HEK293 (cell line): ENCODE data around the gene MAPKAP1.

Experiments
- BCL11A ChIP-seq: fragments of 450-650 bp; formaldehyde crosslinking; IDR thresholded peaks from 2 replicates; pipeline ENCODE4 v1.5.1; 2016; ENCODE audit warnings: low read depth, missing biosample characterization, missing genetic modification characterization
- CTCF ChIP-seq: fragments of 450-650 bp; formaldehyde crosslinking; IDR thresholded peaks from 2 replicates; pipeline ENCODE4 v1.5.1; 2016; ENCODE audit warnings: missing biosample characterization, missing genetic modification characterization
- OSR2 ChIP-seq: fragments of 450-650 bp; formaldehyde crosslinking; IDR thresholded peaks from 2 replicates; pipeline ENCODE4 v1.5.1; 2016; ENCODE audit warnings: missing biosample characterization, missing genetic modification characterization
- PBX3 ChIP-seq: sonication (generic); formaldehyde crosslinking; IDR thresholded peaks from 2 replicates; pipeline ENCODE4 v1.8.1; 2022; ENCODE audit warnings: mild to moderate bottlenecking, moderate library complexity, missing genetic modification reagents
- RBAK ChIP-seq: fragments of 450-650 bp; formaldehyde crosslinking; IDR thresholded peaks from 2 replicates; pipeline ENCODE4 v1.5.1; 2016; ENCODE audit warnings: missing biosample characterization, missing genetic modification characterization
- ZFP37 ChIP-seq: fragments of 450-650 bp; formaldehyde crosslinking; IDR thresholded peaks from 2 replicates; pipeline ENCODE4 v1.5.1; 2016; ENCODE audit warnings: missing biosample characterization, missing genetic modification characterization
- ZNF37A ChIP-seq: fragments of 450-650 bp; IDR thresholded peaks from 2 replicates; pipeline ENCODE4 v1.5.1; 2018; ENCODE audit warnings: missing biosample characterization, missing genetic modification characterization
- ZNF501 ChIP-seq: fragments of 450-650 bp; formaldehyde crosslinking; IDR thresholded peaks from 2 replicates; pipeline ENCODE4 v1.5.1; 2016; ENCODE audit warnings: missing biosample characterization, missing genetic modification characterization
- ZNF585B ChIP-seq: fragments of 450-650 bp; formaldehyde crosslinking; IDR thresholded peaks from 2 replicates; pipeline ENCODE4 v1.5.1; 2016; ENCODE audit warnings: missing biosample characterization, missing genetic modification characterization
- ZNF837 ChIP-seq: fragments of 450-650 bp; formaldehyde crosslinking; IDR thresholded peaks from 2 replicates; pipeline ENCODE4 v1.5.1; 2016; ENCODE audit warnings: missing biosample characterization, missing genetic modification characterization

DNA sequence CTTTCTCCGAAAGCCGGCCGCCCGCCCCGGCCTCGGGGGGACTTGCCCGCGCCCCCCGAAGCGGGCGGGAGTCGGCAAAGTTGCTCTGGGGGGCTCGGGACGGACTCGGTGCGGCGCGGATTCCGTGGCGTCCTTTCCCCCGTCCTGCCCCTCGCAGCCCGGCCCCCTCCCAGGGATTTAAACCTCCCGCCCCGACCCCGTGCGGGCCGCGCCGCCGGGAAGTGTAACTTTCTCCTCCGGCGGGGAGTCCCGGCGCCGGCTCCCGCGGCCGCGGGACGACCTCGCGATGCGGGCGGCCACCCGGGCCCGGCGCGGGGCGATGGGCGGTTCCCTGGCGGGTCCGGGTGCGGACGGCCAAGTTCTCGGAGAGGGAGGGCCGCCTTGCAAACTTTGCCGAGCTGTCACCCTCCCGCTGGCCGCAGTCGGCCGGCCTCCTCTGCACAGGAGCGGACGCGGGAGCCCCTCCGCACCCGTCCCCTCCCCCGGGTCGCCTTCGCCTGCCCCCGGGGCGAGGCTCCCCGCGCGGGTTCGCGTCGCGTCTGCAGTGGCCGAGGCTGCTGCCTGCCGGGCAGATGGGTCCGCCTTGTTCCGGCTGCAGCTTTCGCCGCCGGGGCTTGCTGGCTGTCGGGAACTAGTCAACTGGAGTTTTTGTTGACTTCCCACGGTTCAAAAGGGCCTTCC lies 40.9 kb upstream of the MAPKAP1 start:
- TF ChIP-seq BCL11A (tag by site-specific recombination) (no peak), ZNF501 (tag by site-specific recombination) (no peak), CTCF (no peak), ZNF837 (tag by site-specific recombination) (no peak), ZNF585B (tag by site-specific recombination) (no peak), RBAK (tag by site-specific recombination) (no peak), ZFP37 (tag by site-specific recombination) (no peak), OSR2 (no peak), PBX3 (no peak), ZNF37A (no peak)
